NT2/D1 (cell line): Measurements from ENCODE around the gene DOCK1.

Experiments
- SUZ12 ChIP-seq: IDR thresholded peaks from 2 replicates; pipeline ENCODE4 v1.6.1; 2011; ENCODE audit not compliant: insufficient read length, insufficient read depth; ENCODE audit errors: extremely low read depth
- YY1 ChIP-seq: IDR thresholded peaks from 2 replicates; pipeline ENCODE4 v1.6.1; 2011; ENCODE audit not compliant: insufficient read length, insufficient read depth
- ZNF274 ChIP-seq: IDR thresholded peaks from 2 replicates; pipeline ENCODE4 v1.6.1; 2011; ENCODE audit warnings: mild to moderate bottlenecking, low read depth, low read length

DNA sequence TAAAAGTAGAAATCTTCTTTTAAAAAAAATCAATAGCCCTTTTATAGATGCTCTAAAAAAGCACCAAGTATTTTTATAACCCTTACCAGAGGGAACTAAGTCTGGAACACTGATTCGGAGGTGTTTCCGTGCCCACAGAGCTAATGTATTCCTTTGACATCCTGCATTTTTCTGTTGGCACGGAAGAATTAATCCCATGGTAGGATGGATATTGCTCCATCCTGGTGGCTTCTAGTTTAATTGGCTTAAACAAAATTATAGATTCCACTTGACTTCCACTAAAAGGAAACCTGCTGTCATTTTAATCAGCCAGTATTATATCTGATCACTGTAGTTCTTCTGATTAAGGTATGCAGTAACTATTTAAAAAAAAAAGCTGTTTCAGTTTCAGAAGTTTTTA, 479.8 kb downstream of the DOCK1 start:
- TF ChIP-seq ZNF274 (no peak), YY1 (no peak), SUZ12 (no peak)
